Chondrocyte (in vitro differentiated cells): ENCODE measurements around the gene GREB1L. TPM values are rescaled to one million over a fixed set of nuclear protein-coding genes. Genes with fewer than 3 reads are reported as not detected.
A peak's percentile ranks its signal among the peaks of the same experiment; 100 is the strongest.

ENCODE experiments used
- DNase-seq: peaks from one replicate; pipeline ENCODE4 v3.0.0; 2021; ENCODE audit warnings: mixed read lengths, low spot score
- H3K27ac Mint-ChIP-seq: one replicate; pipeline ENCODE4 v1.8.0; 2021; ENCODE audit warnings: mild to moderate bottlenecking, moderate library complexity, mixed read lengths; ENCODE audit not compliant: unreplicated experiment
- H3K27me3 Mint-ChIP-seq: 2 replicates; pipeline ENCODE4 v1.8.0; 2021; ENCODE audit warnings: low read depth, mixed read lengths
- H3K36me3 Mint-ChIP-seq: 2 replicates; pipeline ENCODE4 v1.8.0; 2021; ENCODE audit warnings: low read depth, mixed read lengths
- H3K4me1 Mint-ChIP-seq: 2 replicates; pipeline ENCODE4 v1.8.0; 2021; ENCODE audit warnings: low read depth, mild to moderate bottlenecking, mixed read lengths
- H3K4me3 Mint-ChIP-seq: one replicate; pipeline ENCODE4 v1.8.0; 2021; ENCODE audit warnings: mild to moderate bottlenecking, moderate library complexity, mixed read lengths; ENCODE audit not compliant: unreplicated experiment
- H3K9me3 Mint-ChIP-seq: 2 replicates; pipeline ENCODE4 v1.8.0; 2021; ENCODE audit warnings: low read depth, mixed read lengths
- CTCF ChIP-seq: fragments of 200-600 bp; sonication (generic); IDR thresholded peaks from 2 replicates; pipeline ENCODE4 v1.5.0; 2021; ENCODE audit warnings: antibody characterized with exemption, mild to moderate bottlenecking, moderate library complexity
- total RNA-seq: library from RNA; stranded (reverse); gene quantifications from 3 replicates; pipeline ENCODE4 v1.2.1, GENCODE V29; 2021

The GREB1L gene
- total RNA-seq, 1 donor from 2014 or later: 2.4 TPM

- no peak for TF ChIP-seq CTCF
- no peaks in the 10 kb centered on the region for H3K4me1 Mint-ChIP-seq
- H3K27ac Mint-ChIP-seq: no peak overlapping the region
- no peaks in the 10 kb centered on the region for H3K9me3 Mint-ChIP-seq
- H3K4me3 Mint-ChIP-seq: no peak overlapping the region
- DNase-seq: no peak
- no peaks in the 10 kb centered on the region for H3K27me3 Mint-ChIP-seq
- H3K36me3 Mint-ChIP-seq: no peaks in the 10 kb centered on the region
Observed at GRCh38 chr18:21387886-21388285, 145.9 kb downstream of the GREB1L start.

DNA sequence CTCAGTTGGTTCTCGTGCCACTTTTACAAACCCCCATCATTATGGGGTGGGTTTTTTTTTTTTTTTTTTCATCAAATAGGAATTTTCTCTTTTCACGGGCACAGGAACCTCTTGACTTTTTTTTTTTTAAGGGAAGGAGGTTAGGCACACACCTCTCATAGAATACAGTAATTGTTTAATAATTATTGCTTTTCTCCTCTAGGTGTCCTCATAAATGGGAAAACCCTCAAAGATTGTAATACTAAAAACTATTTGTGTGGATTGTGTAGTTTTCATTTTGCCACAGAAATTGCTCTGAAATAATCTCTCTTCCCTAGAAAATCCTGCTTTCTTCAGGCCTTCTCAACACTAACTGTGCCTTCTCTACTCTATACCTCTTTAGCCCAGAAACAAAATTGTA lies 147.3 kb downstream of the GREB1L start:
- Mint-ChIP-seq H3K9me3 (no peaks in the 10 kb centered on the region), H3K36me3 (no peaks in the 10 kb centered on the region), H3K27ac (no peak overlapping the region), H3K4me1 (no peaks in the 10 kb centered on the region), H3K4me3 (no peak overlapping the region), H3K27me3 (no peaks in the 10 kb centered on the region)
- TF ChIP-seq CTCF: peak; percentile 55
- DNase-seq: no peak

- TF ChIP-seq CTCF: no peak
- Mint-ChIP-seq H3K27ac (no peak overlapping the region), H3K9me3 (no peaks in the 10 kb centered on the region), H3K4me3 (no peak overlapping the region), H3K27me3 (no peaks in the 10 kb centered on the region), H3K36me3 (peaks cover 2% of the 10 kb centered on the region), H3K4me1 (no peaks in the 10 kb centered on the region)
- no peak for DNase-seq
Observed at GRCh38 chr18:21389903-21390302, 147.9 kb downstream of the GREB1L start.

- DNase-seq: no peak
- no peaks in the 10 kb centered on the region for H3K9me3 Mint-ChIP-seq
- H3K4me1 Mint-ChIP-seq: no peaks in the 10 kb centered on the region
- H3K4me3 Mint-ChIP-seq: no peak overlapping the region
- H3K27ac Mint-ChIP-seq: no peak overlapping the region
- H3K27me3 Mint-ChIP-seq: no peaks in the 10 kb centered on the region
- H3K36me3 Mint-ChIP-seq: peaks cover 2% of the 10 kb centered on the region
- no peak for TF ChIP-seq CTCF
Observed at GRCh38 chr18:21391074-21391673, 149.1 kb downstream of the GREB1L start.

DNA sequence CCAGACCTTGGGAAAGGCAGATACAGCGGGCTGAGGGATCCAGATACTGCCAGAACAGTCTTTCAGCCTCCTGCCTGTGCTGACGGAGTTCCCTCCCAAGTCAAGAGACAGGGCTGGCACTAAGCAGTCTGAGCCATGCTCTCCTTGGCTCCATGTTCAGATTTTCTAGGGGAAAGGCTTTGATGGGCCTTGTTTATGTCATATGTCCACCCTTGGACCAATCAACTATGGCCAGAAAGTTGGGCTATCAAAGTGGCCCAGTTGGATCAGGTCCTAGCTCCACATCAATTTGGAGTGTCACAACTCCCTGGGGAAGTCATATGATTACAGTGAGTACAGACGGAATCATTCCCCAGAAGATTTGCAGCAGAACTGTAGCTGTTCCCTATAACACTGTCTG lies 152.0 kb downstream of the GREB1L start:
- no peak for DNase-seq
- peaks cover 2% of the 10 kb centered on the region for H3K36me3 Mint-ChIP-seq
- H3K4me3 Mint-ChIP-seq: no peak overlapping the region
- no peak overlapping the region for H3K27ac Mint-ChIP-seq
- no peaks in the 10 kb centered on the region for H3K27me3 Mint-ChIP-seq
- TF ChIP-seq CTCF: no peak
- no peaks in the 10 kb centered on the region for H3K9me3 Mint-ChIP-seq
- H3K4me1 Mint-ChIP-seq: no peaks in the 10 kb centered on the region
